ELF-1 (cell line): ENCODE measurements around the gene PYGL.

ENCODE experiments used
- DNase-seq: peaks from one replicate; pipeline ENCODE4 v3.0.0-alpha.2; 2016; ENCODE audit warnings: low read depth, low spot score

The PYGL gene

DNA sequence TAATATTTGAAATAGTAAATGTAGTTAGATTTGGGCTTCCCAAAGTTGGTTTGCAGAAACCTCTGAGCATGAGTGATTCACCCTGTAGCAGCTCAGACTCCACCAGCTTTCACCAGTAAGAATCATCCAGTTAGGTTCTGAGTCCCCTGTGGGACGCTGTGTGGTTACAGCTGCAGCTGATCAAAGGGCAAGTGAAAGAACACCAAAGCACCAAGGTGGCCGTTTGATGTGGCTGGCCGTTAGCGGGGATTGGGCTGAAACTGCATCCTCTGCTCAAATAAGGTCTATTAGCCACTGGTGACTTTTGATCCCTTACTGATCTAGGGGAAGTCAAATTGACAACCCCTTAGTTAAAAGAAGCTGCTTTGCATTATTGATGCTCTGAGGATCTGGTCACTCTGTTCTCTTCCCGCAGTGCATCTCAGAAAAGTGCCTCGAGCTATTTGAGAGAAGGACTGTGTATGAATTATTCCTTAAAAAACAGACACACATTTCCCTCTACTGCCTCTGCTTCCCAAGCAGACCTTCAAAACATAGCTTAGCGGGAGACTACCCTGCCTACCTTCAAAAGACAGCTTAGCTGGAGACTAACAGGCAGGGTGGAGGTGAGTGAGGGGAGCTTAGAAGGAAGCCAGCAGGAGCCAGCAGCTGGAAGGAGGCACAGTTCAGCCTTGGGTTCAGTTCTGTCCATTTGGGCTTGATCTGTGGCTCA is 68.8 kb downstream of the PYGL start:
- DNase-seq: peak; percentile 31

DNA sequence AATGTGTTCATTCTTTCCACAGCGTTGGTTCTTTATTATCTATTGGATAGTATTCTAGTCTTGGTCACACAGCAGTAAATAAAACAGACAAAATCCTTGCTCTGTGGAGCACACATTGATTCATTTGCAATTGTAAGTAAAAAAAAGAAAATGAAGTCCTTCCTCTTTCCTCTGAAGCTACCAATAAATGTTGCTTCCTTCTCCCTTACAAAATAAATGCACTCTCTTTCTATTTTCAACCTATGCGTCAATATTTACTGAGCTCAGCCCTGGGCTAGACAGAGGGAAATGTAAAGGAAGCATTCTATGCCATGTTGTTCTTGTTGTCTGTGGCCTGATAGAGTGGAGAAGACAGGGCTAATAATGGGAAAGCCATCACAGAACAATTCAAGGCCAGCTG is 69.5 kb downstream of the PYGL start:
- DNase-seq: no peak

DNA sequence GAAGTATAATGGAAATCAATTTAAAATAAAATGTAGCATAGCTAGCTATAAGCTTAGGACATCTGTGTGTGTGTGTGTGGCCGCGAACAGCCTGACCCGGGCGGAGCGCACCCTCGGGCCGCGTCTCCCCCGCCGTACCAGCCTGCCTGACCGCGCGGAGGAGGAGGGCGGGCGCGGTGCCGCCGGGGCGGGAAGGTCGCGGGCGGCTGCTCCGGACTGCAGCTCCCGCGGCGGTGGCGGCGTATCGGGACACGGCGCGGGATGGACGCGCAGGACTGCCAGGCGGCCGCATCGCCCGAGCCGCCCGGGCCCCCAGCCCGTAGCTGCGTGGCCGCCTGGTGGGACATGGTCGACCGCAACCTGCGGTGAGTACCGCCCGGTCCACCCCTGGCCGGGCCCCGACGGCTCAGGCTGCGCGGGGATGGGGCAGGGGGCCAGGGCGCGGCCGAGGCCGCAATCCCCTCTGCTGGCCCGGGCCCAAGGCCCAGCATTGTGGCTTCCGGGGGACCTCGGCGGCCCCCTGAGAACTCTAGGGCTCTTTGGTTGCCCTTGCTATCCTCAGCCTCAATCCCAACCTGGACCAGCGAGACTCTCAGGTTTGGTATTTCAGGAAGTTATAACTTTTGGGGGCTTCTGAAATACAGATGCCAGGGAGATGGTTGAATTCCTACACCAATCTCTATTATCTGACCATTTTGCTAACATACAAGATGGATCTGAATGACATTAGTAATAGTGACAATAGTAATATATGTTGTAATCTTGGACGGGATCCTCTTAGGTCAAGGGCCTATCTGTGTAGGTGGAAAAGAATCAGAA is 72.2 kb downstream of the PYGL start, which contains the start of gene ABHD12B:
Gene ABHD12B (plus strand): TSS at position 140 of the 819 bp plus-strand sequence. CDS start 122 bp downstream, at position 262.
- no peak for DNase-seq

- no peak for DNase-seq
Measured at GRCh38 chr14:50871228-50871627, 73.1 kb downstream of the PYGL start.

DNA sequence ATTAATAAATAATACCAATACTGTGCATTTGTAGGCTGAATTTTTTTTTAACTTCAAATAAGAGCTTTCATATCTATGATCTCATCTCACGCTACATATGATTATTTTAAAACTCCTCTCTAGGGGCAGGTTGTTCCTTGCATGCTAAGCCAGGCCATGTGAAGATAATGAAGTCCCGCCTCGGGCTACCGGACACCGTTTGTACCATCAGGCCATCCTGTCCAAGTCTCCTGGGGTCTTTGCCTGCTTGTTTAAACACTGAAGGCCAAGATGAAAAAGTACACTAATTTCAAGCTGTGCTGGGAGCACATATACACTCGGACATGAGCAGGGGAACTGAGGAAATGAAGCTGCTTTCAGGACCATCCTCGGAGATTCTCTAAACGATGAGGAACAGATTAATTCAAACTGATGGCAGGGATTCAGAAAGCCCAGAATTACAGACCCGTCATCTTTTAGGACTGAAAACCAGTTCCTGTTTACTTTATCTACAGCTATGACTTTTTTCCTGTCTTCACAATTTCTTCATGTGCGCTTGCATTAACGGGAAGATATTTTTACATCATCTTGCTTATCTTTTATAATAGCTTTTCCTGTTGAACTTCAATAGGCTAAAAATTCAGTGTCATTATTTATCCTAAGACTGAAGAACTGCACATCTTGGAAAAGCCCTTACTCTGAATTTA is 78.7 kb downstream of the PYGL start:
- DNase-seq: no peak

DNA sequence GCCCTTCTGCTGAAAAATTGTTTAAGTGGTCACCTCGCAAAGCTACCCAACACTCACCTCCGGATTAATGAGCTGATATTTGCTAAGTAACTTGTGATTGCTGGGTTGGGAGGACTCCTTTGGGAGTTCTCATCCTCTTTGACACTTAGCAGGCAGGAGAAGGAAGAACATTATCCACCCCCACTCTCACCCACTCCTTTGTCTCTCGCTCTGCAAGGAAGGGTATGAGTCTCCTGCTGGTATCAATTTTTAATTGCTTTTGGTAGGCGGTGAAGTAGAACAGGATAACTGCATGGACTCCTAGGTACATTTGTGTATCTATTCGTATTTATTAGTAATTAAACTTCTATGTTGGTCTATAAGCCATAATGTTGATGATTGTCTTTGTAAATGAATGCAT is 79.3 kb downstream of the PYGL start:
- DNase-seq: no peak

GRCh38 chr14:50864237-50864636 is 80.0 kb downstream of the PYGL start:
- no peak for DNase-seq

GRCh38 chr14:50862036-50862570 is 82.2 kb downstream of the PYGL start:
- peak; percentile 34 for DNase-seq

- DNase-seq: peak; percentile 75
Measured at GRCh38 chr14:50860478-50861086, 83.7 kb downstream of the PYGL start.

DNA sequence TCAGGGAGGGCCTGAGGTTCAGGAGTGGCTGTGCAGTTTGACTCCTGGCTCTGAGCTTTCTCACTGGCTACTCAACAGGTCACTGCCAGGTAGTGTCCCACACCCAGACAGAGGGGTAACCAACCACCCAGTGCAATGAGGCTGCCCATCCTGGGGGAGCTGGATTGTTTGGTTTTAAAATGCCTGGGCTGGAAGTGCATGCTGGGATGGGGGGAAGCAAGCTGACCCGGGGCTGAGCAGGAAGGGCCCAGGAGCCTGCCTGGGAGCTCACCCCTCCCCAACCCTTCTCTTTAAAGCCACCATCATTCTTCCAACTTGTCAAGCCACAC is 85.0 kb downstream of the PYGL start:
- DNase-seq: no peak

- DNase-seq: no peak
Measured at GRCh38 chr14:50856660-50857059, 87.6 kb downstream of the PYGL start.

DNA sequence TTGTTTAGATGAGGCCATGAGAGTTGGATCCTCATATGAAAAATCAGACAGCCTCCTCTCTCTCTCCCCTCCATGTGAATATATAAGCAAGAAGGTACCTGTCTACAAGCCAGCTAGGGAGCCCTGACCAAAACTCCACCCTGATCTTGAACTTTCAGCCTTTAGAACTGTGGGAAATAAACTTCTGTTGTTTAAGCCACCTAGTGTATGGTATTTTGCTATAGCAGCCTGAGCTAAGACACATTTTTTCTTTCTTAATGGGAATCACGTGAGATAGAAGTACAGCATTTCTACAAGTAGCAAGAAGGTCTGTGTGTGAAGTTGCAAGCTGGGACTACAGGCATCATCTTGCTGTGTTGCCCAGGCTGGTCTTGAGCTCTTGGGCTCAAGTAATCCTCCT is 88.7 kb downstream of the PYGL start:
- no peak for DNase-seq
